ENCODE measurements around the gene SLC48A1. TPM values are rescaled to one million over a fixed set of nuclear protein-coding genes. Genes with fewer than 3 reads are reported as not detected.

Gene SLC48A1
- total RNA-seq, 4 donors from 2014 or later = 18.9 to 35.4 (median 25.4) TPM

GRCh38 chr12:47739979-47740378, 33.1 kb upstream of the SLC48A1 start:
- no peaks in the 10 kb centered on the region for H3K27me3 ChIP-seq
- H3K27ac ChIP-seq = peak overlapping the region in 3 of 4 donors; percentile 27 to 63 (median 54)
- no peak for TF ChIP-seq POLR2A (IDR thresholded peaks at IDR 0.05)
- TF ChIP-seq, protein P1, sequence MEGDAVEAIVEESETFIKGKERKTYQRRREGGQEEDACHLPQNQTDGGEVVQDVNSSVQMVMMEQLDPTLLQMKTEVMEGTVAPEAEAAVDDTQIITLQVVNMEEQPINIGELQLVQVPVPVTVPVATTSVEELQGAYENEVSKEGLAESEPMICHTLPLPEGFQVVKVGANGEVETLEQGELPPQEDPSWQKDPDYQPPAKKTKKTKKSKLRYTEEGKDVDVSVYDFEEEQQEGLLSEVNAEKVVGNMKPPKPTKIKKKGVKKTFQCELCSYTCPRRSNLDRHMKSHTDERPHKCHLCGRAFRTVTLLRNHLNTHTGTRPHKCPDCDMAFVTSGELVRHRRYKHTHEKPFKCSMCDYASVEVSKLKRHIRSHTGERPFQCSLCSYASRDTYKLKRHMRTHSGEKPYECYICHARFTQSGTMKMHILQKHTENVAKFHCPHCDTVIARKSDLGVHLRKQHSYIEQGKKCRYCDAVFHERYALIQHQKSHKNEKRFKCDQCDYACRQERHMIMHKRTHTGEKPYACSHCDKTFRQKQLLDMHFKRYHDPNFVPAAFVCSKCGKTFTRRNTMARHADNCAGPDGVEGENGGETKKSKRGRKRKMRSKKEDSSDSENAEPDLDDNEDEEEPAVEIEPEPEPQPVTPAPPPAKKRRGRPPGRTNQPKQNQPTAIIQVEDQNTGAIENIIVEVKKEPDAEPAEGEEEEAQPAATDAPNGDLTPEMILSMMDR (IDR thresholded peaks at IDR 0.05) = no peak
- H3K9me3 ChIP-seq = no peaks in the 10 kb centered on the region
- WGBS, 2 donors = 59 to 60% methylated on average over 6 to 7 of the region's 12 CpGs
- no peak for DNase-seq
- H3K4me1 ChIP-seq = peaks cover 45 to 92% (median 54%) of the 10 kb centered on the region in 3 donors
- intact Hi-C loops (cut with DNase I) = loop anchor here (5.0 to 10.0 kb wide), 2 partner anchors 37 to 95 kb away; no protein-coding TSS in a partner anchor
- H3K4me3 ChIP-seq = no peak overlapping the region
- H3K36me3 ChIP-seq = peaks cover 0 to 7% (median 0%) of the 10 kb centered on the region in 3 donors

- Histone ChIP-seq H3K9me3 (no peaks in the 10 kb centered on the region), H3K36me3 (peaks cover 0 to 7% (median 0%) of the 10 kb centered on the region in 3 donors), H3K27ac (peak overlapping the region in 3 of 4 donors; percentile 27 to 63 (median 54)), H3K4me3 (no peak overlapping the region), H3K4me1 (peaks cover 43 to 84% (median 46%) of the 10 kb centered on the region in 3 donors), H3K27me3 (no peaks in the 10 kb centered on the region)
- WGBS, 2 donors = 63 to 75% methylated on average over 6 of the region's 21 CpGs
- no peak for TF ChIP-seq POLR2A (IDR thresholded peaks at IDR 0.05)
- TF ChIP-seq, protein P1 (IDR thresholded peaks at IDR 0.05) = no peak
- intact Hi-C loops (cut with DNase I) = loop anchor here (5.0 to 10.0 kb wide), 2 partner anchors 37 to 94 kb away; no protein-coding TSS in a partner anchor
- no peak for DNase-seq
Measured at GRCh38 chr12:47740606-47741339, 32.3 kb upstream of the SLC48A1 start.

DNA sequence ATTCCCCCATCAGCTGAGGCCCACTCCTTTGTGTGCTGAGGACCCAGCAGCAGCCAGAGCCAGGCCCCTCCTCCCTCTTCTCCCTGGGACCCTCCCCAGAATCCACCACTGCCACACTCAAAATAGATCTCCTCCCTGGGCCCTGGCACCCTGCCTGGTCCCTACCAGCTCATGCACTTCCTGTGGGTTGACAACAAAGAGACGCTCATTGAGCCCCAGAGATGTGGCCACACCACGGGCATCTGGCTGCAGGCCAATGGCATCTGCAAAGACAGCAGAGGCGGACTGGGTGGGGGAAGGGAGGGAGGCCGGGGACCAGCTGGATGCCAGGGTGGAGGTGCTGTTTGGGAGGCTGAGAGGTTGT, 31.7 kb upstream of the SLC48A1 start:
- H3K9me3 ChIP-seq = no peaks in the 10 kb centered on the region
- 0 to 19% methylated on average over 1 to 2 of the region's 4 CpGs for WGBS, 2 donors
- H3K4me3 ChIP-seq = no peak overlapping the region
- peaks cover 38 to 79% (median 41%) of the 10 kb centered on the region in 3 donors for H3K4me1 ChIP-seq
- H3K27ac ChIP-seq = peak overlapping the region in 3 of 4 donors; percentile 5 to 63 (median 54)
- DNase-seq = no peak
- peaks cover 0 to 8% (median 3%) of the 10 kb centered on the region in 3 donors for H3K36me3 ChIP-seq
- intact Hi-C loops (cut with DNase I) = loop anchor here (5.0 to 10.0 kb wide), 2 partner anchors 36 to 93 kb away; no protein-coding TSS in a partner anchor
- no peak for TF ChIP-seq POLR2A (IDR thresholded peaks at IDR 0.05)
- no peaks in the 10 kb centered on the region for H3K27me3 ChIP-seq

DNA sequence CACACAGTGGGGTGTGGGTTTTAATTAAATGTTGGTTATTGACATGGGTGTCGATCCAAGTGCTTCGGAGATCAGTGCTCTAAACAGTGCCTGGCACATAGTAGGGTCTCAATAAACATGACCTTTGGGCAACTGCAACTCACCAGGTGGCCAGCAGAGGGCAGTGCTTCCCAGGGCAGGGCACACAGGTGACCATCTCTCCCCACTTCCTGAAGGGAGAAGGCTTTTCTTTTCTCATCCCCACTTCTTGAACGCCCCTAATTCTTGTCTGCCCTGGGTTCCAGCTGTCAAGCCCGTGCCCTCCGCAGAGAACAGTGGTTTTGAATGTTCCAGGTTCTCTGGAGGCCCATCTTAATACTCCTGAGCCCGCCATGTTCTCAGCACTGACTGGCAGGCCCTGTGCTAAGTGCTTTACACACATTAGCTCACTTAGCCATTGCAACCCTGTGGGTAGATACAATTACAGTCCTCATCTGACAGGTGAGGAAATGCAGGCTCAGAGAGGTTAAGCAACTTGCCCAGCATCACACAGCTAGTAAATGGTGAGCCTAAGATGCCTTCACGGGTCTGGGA, 30.7 kb upstream of the SLC48A1 start:
- WGBS, 2 donors = 56 to 59% methylated on average over 7 of the region's 7 CpGs
- DNase-seq = no peak
- no peaks in the 10 kb centered on the region for H3K27me3 ChIP-seq
- TF ChIP-seq, protein P1 (IDR thresholded peaks at IDR 0.05) = peak; percentile 95 to 99 (median 98)
- TF ChIP-seq POLR2A (IDR thresholded peaks at IDR 0.05) = no peak
- intact Hi-C loops (cut with DNase I) = loop anchor here (5.0 to 10.0 kb wide), 2 partner anchors 35 to 92 kb away; no protein-coding TSS in a partner anchor
- H3K4me3 ChIP-seq = no peak overlapping the region
- peaks cover 0 to 19% (median 6%) of the 10 kb centered on the region in 3 donors for H3K36me3 ChIP-seq
- peaks cover 30 to 68% (median 33%) of the 10 kb centered on the region in 3 donors for H3K4me1 ChIP-seq
- H3K9me3 ChIP-seq = no peaks in the 10 kb centered on the region
- H3K27ac ChIP-seq = peak overlapping the region in 1 of 4 donors; percentile 3

GRCh38 chr12:47743311-47743860, 29.7 kb upstream of the SLC48A1 start:
- intact Hi-C loops (cut with DNase I) = loop anchor here (5.0 to 10.0 kb wide), 2 partner anchors 34 to 91 kb away; no protein-coding TSS in a partner anchor
- peaks cover 0 to 24% (median 6%) of the 10 kb centered on the region in 3 donors for H3K36me3 ChIP-seq
- H3K4me1 ChIP-seq = peaks cover 23 to 58% (median 30%) of the 10 kb centered on the region in 3 donors
- no peaks in the 10 kb centered on the region for H3K9me3 ChIP-seq
- TF ChIP-seq, protein P1 (IDR thresholded peaks at IDR 0.05) = no peak
- TF ChIP-seq POLR2A (IDR thresholded peaks at IDR 0.05) = no peak
- H3K27me3 ChIP-seq = no peaks in the 10 kb centered on the region
- 89 to 95% methylated on average over 7 of the region's 9 CpGs for WGBS, 2 donors
- H3K4me3 ChIP-seq = no peak overlapping the region
- no peak overlapping the region for H3K27ac ChIP-seq
- no peak for DNase-seq
